COLO668 (cell line): ENCODE data around the gene VEPH1.
A peak's percentile ranks its signal among the peaks of the same experiment; 100 is the strongest.

Experiments used
- DNase-seq: peaks from one replicate; lab custom pipeline; 2025; ENCODE audit not compliant: unreplicated experiment; lab: John Stamatoyannopoulos, UW

VEPH1 gene

GRCh38 chr3:157526036-157526435 is 22.8 kb upstream of the VEPH1 start:
- no peak for DNase-seq

GRCh38 chr3:157523814-157524213 is 20.6 kb upstream of the VEPH1 start:
- no peak for DNase-seq

GRCh38 chr3:157522648-157523047 is 19.4 kb upstream of the VEPH1 start:
- DNase-seq: no peak

GRCh38 chr3:157520485-157521150 is 17.4 kb upstream of the VEPH1 start:
- no peak for DNase-seq

GRCh38 chr3:157518881-157519280 is 15.7 kb upstream of the VEPH1 start:
- no peak for DNase-seq

GRCh38 chr3:157516928-157517327 is 13.7 kb upstream of the VEPH1 start:
- no peak for DNase-seq

GRCh38 chr3:157515398-157515797 is 12.2 kb upstream of the VEPH1 start:
- no peak for DNase-seq

GRCh38 chr3:157514371-157514895 is 11.2 kb upstream of the VEPH1 start:
- DNase-seq: no peak

GRCh38 chr3:157513585-157513984 is 10.4 kb upstream of the VEPH1 start:
- DNase-seq: no peak

GRCh38 chr3:157512534-157512933 is 9.3 kb upstream of the VEPH1 start:
- DNase-seq: no peak

- no peak for DNase-seq
Measured at GRCh38 chr3:157508461-157508860, 5.2 kb upstream of the VEPH1 start.

- no peak for DNase-seq
Measured at GRCh38 chr3:157501863-157502262, 1.4 kb downstream of the VEPH1 start.

- DNase-seq: no peak
Measured at GRCh38 chr3:157500232-157500631, 3.0 kb downstream of the VEPH1 start.

GRCh38 chr3:157499342-157499963 is 3.8 kb downstream of the VEPH1 start:
- DNase-seq: no peak

- DNase-seq: no peak
Measured at GRCh38 chr3:157498371-157498770, 4.8 kb downstream of the VEPH1 start.

GRCh38 chr3:157495846-157496245 is 7.4 kb downstream of the VEPH1 start:
- no peak for DNase-seq

- peak; percentile 56 for DNase-seq
Measured at GRCh38 chr3:157494581-157495281, 8.5 kb downstream of the VEPH1 start.

- peak; percentile 35 for DNase-seq
Measured at GRCh38 chr3:157493627-157494550, 9.3 kb downstream of the VEPH1 start.

GRCh38 chr3:157491136-157491535 is 12.1 kb downstream of the VEPH1 start:
- no peak for DNase-seq

GRCh38 chr3:157488144-157488543 is 15.1 kb downstream of the VEPH1 start:
- no peak for DNase-seq

- no peak for DNase-seq
Measured at GRCh38 chr3:157487339-157487738, 15.9 kb downstream of the VEPH1 start.
